ES-I3 (cell line): Measurements from ENCODE around the gene CNTNAP2.
"Not testable (repeated sequence)": the region's sequence is repeated elsewhere in the genome, so short reads cannot be mapped to it uniquely, and the experiment has no call there.

Experiments used
- H3K36me3 ChIP-seq: 2 replicates; pipeline ENCODE4 v1.6.1; 2013; ENCODE audit warnings: mild to moderate bottlenecking, low read length, control low read depth, moderate library complexity; ENCODE audit not compliant: insufficient read depth
- H3K4me1 ChIP-seq: 2 replicates; pipeline ENCODE4 v1.6.1; 2013; ENCODE audit warnings: mild to moderate bottlenecking, control low read depth, low read length; ENCODE audit not compliant: insufficient read depth
- H3K9ac ChIP-seq: 2 replicates; pipeline ENCODE4 v1.6.1; 2013; ENCODE audit warnings: low read depth, mild to moderate bottlenecking, low read length, moderate library complexity
- H3K9me3 ChIP-seq: 2 replicates; pipeline ENCODE4 v1.6.1; 2013; ENCODE audit warnings: mild to moderate bottlenecking, low read length, moderate library complexity; ENCODE audit not compliant: control insufficient read depth, insufficient read depth

Gene CNTNAP2

GRCh38 chr7:148465441-148465840 is 2348.8 kb downstream of the CNTNAP2 start:
- H3K9me3 ChIP-seq, H3K9ac ChIP-seq, H3K36me3 ChIP-seq, H3K4me1 ChIP-seq: not testable (repeated sequence)

GRCh38 chr7:148466120-148466519 is 2349.5 kb downstream of the CNTNAP2 start:
- Histone ChIP-seq H3K36me3 (no peaks in the 10 kb centered on the region), H3K9me3 (no peaks in the 10 kb centered on the region), H3K9ac (no peak overlapping the region), H3K4me1 (no peaks in the 10 kb centered on the region)

- H3K4me1 ChIP-seq, result no peaks in the 10 kb centered on the region
- H3K9ac ChIP-seq, result no peak overlapping the region
- H3K36me3 ChIP-seq, result no peaks in the 10 kb centered on the region
- no peaks in the 10 kb centered on the region for H3K9me3 ChIP-seq
Observed at GRCh38 chr7:148468700-148469098, 2352.1 kb downstream of the CNTNAP2 start.
